ENCODE measurements around the gene WIZ.

GRCh38 chr19:15442142-15442920 lies 7.4 kb downstream of the WIZ start:
- no peak for TF ChIP-seq CREB3 (tag; conservative IDR thresholded peaks at IDR 0.05; ENCODE audit: low read depth)
- TF ChIP-seq MAFF (IDR thresholded peaks at IDR 0.05; ENCODE audit: low read length), result no peak
- no peak for TF ChIP-seq FOXP1 (CRISPR knock-in tag; IDR thresholded peaks at IDR 0.05)
- TF ChIP-seq HDAC2 (IDR thresholded peaks at IDR 0.05), result no peak
- TF ChIP-seq ZNF24 (IDR thresholded peaks at IDR 0.05), result no peak
- TF ChIP-seq, protein P1, sequence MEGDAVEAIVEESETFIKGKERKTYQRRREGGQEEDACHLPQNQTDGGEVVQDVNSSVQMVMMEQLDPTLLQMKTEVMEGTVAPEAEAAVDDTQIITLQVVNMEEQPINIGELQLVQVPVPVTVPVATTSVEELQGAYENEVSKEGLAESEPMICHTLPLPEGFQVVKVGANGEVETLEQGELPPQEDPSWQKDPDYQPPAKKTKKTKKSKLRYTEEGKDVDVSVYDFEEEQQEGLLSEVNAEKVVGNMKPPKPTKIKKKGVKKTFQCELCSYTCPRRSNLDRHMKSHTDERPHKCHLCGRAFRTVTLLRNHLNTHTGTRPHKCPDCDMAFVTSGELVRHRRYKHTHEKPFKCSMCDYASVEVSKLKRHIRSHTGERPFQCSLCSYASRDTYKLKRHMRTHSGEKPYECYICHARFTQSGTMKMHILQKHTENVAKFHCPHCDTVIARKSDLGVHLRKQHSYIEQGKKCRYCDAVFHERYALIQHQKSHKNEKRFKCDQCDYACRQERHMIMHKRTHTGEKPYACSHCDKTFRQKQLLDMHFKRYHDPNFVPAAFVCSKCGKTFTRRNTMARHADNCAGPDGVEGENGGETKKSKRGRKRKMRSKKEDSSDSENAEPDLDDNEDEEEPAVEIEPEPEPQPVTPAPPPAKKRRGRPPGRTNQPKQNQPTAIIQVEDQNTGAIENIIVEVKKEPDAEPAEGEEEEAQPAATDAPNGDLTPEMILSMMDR (IDR thresholded peaks at IDR 0.05 in 2 of 3, conservative IDR thresholded peaks at IDR 0.05 in 1 of 3; ENCODE audit: insufficient read depth in 2 of 3, low read depth in 1 of 3, low read length in 3 of 3), result no peak
- TF ChIP-seq EHMT2 (IDR thresholded peaks at IDR 0.05), result no peak
- no peak for TF ChIP-seq JUND (IDR thresholded peaks at IDR 0.05; ENCODE audit: borderline replicate concordance, low read depth, low read length)
- TF ChIP-seq JUND (tag; IDR thresholded peaks at IDR 0.05; ENCODE audit: borderline replicate concordance, low read depth, low read length), result no peak
- TF ChIP-seq JUN (IDR thresholded peaks at IDR 0.05; ENCODE audit: borderline replicate concordance, low read depth, low read length), result no peak
- no peak for TF ChIP-seq JUN (CRISPR knock-in tag; IDR thresholded peaks at IDR 0.05; ENCODE audit: borderline replicate concordance)
- TF ChIP-seq MTA2 (IDR thresholded peaks at IDR 0.05; ENCODE audit: low read depth), result no peak
- no peak for TF ChIP-seq TFE3 (CRISPR knock-in tag; IDR thresholded peaks at IDR 0.05)
- TF ChIP-seq TBL1XR1 (IDR thresholded peaks at IDR 0.05; ENCODE audit: low read length in 2 of 2), result no peak
- TF ChIP-seq ZNF77 (CRISPR knock-in tag; IDR thresholded peaks at IDR 0.05), result no peak

Data from K562 (cell line).